ENCODE data around the gene GBA2.

GRCh38 chr9:35748858-35749514 is at the start of gene GBA2, which contains the start of gene RGP1:
- TF ChIP-seq CTCF (conservative IDR thresholded peaks at IDR 0.05 in 1 of 2, IDR thresholded peaks at IDR 0.05 in 1 of 2; ENCODE audit: extremely low read depth in 1 of 2, insufficient read depth in 1 of 2, low read depth in 1 of 2, low read length in 2 of 2) = no peak
- no peak for TF ChIP-seq EZH2 (IDR thresholded peaks at IDR 0.05; ENCODE audit: borderline replicate concordance, low read length)

All from mammary epithelial cell (primary cell).